WTC11 (cell line): Measurements from ENCODE around the gene CENPB. TPM values are rescaled to one million over a fixed set of nuclear protein-coding genes. Genes with fewer than 3 reads are reported as not detected.
A peak's percentile ranks its signal among the peaks of the same experiment; 100 is the strongest.

Experiments
- ATAC-seq: fragments of 200-7000 bp; cut with Tn5 transposase; 2 replicates; pipeline ENCODE4 v1.10.0; 2021; ENCODE audit warnings: mild to moderate bottlenecking, moderate library complexity
- CTCF ChIA-PET: fragments of 300-600 bp; sonication (Branson Sonifier 250); formaldehyde crosslinking; loops from one replicate; lab custom pipeline; 2021; ENCODE audit warnings: antibody characterized with exemption; lab: Charles Lee
- POLR2A ChIA-PET: fragments of 350-600 bp; sonication (Branson Sonifier 250); formaldehyde crosslinking; loops from one replicate; lab custom pipeline; 2021; ENCODE audit warnings: antibody characterized with exemption; lab: Charles Lee
- DNase-seq: peaks from one replicate; pipeline ENCODE4 v3.0.0; 2021; ENCODE audit warnings: low spot score
- H3K27ac Mint-ChIP-seq: 2 replicates; pipeline ENCODE4 v1.8.0; 2021; ENCODE audit warnings: mixed read lengths
- H3K27me3 Mint-ChIP-seq: 2 replicates; pipeline ENCODE4 v1.8.0; 2021; ENCODE audit warnings: low read depth, mild to moderate bottlenecking, moderate library complexity, mixed read lengths
- H3K36me3 Mint-ChIP-seq: 2 replicates; pipeline ENCODE4 v1.8.0; 2021; ENCODE audit warnings: mixed read lengths
- H3K4me1 Mint-ChIP-seq: 2 replicates; pipeline ENCODE4 v1.8.0; 2022; ENCODE audit warnings: mixed read lengths
- H3K4me3 Mint-ChIP-seq: 2 replicates; pipeline ENCODE4 v1.8.0; 2021; ENCODE audit warnings: mild to moderate bottlenecking, moderate library complexity, mixed read lengths
- H3K9me3 Mint-ChIP-seq: 2 replicates; pipeline ENCODE4 v1.8.0; 2021; ENCODE audit warnings: mixed read lengths
- ATF1 ChIP-seq: sonication (generic); formaldehyde crosslinking; IDR thresholded peaks from 2 replicates; pipeline ENCODE4 v1.8.1; 2023; ENCODE audit warnings: mild to moderate bottlenecking, moderate library complexity, missing genetic modification reagents
- ELF4 ChIP-seq: sonication (generic); formaldehyde crosslinking; IDR thresholded peaks from 2 replicates; pipeline ENCODE4 v1.8.1; 2022; ENCODE audit warnings: low read depth, mild to moderate bottlenecking, moderate library complexity, missing genetic modification reagents
- ETV6 ChIP-seq: sonication (generic); formaldehyde crosslinking; IDR thresholded peaks from 2 replicates; pipeline ENCODE4 v1.8.1; 2022; ENCODE audit warnings: mild to moderate bottlenecking, missing genetic modification reagents
- NR2C2 ChIP-seq: sonication (generic); formaldehyde crosslinking; IDR thresholded peaks from 2 replicates; pipeline ENCODE4 v1.8.0; 2022; ENCODE audit warnings: mild to moderate bottlenecking, missing genetic modification reagents
- OVOL2 ChIP-seq: fragments of 250-450 bp; sonication (Bioruptor Pico); IDR thresholded peaks from 2 replicates; pipeline ENCODE4 v1.9.0; 2021; ENCODE audit warnings: mild to moderate bottlenecking, borderline replicate concordance
- RELA ChIP-seq: sonication (generic); formaldehyde crosslinking; IDR thresholded peaks from 2 replicates; pipeline ENCODE4 v1.8.1; 2022; ENCODE audit warnings: missing genetic modification reagents, mild to moderate bottlenecking, borderline replicate concordance
- SMAD4 ChIP-seq: sonication (generic); formaldehyde crosslinking; IDR thresholded peaks from 2 replicates; pipeline ENCODE4 v1.8.0; 2022; ENCODE audit warnings: mild to moderate bottlenecking, missing genetic modification reagents
- TEAD4 ChIP-seq: sonication (generic); formaldehyde crosslinking; IDR thresholded peaks from 2 replicates; pipeline ENCODE4 v1.8.0; 2022; ENCODE audit warnings: mild to moderate bottlenecking, missing genetic modification reagents
- ZNF138 ChIP-seq: sonication (generic); formaldehyde crosslinking; conservative IDR thresholded peaks from 2 replicates; pipeline ENCODE4 v1.8.1; 2022; ENCODE audit warnings: mild to moderate bottlenecking, moderate library complexity, missing genetic modification reagents
- ZNF263 ChIP-seq: sonication (generic); formaldehyde crosslinking; IDR thresholded peaks from 2 replicates; pipeline ENCODE4 v1.8.1; 2022; ENCODE audit warnings: low read depth, mild to moderate bottlenecking, moderate library complexity, missing genetic modification reagents
- ZNF317 ChIP-seq: sonication (generic); formaldehyde crosslinking; IDR thresholded peaks from 2 replicates; pipeline ENCODE4 v1.8.1; 2023; ENCODE audit warnings: low read depth, mild to moderate bottlenecking, moderate library complexity, missing genetic modification reagents, borderline replicate concordance
- ZNF396 ChIP-seq: fragments of 250-450 bp; sonication (Bioruptor Pico); IDR thresholded peaks from 2 replicates; pipeline ENCODE4 v1.8.0; 2021; ENCODE audit warnings: mild to moderate bottlenecking, moderate library complexity, borderline replicate concordance
- ZNF671 ChIP-seq: fragments of 250-450 bp; sonication (Bioruptor Pico); IDR thresholded peaks from 2 replicates; pipeline ENCODE4 v1.8.0; 2021; ENCODE audit warnings: mild to moderate bottlenecking
- total RNA-seq: library from RNA; stranded (reverse); gene quantifications from 3 replicates; pipeline ENCODE4 v1.2.3, GENCODE V29; 2021
- TF ChIP-seq, protein P1 (sequence below): sonication (generic); formaldehyde crosslinking; conservative IDR thresholded peaks from 2 replicates; pipeline ENCODE4 v1.8.1; 2023; ENCODE audit warnings: mild to moderate bottlenecking, low read depth, missing genetic modification reagents, moderate library complexity
- TF ChIP-seq, protein P2 (sequence below): fragments of 250-450 bp; sonication (Bioruptor Pico); IDR thresholded peaks from 2 replicates; pipeline ENCODE4 v1.9.0; 2021; ENCODE audit warnings: mild to moderate bottlenecking
- TF ChIP-seq, protein P3 (sequence below): sonication (generic); formaldehyde crosslinking; IDR thresholded peaks from 2 replicates; pipeline ENCODE4 v1.8.1; 2023; ENCODE audit warnings: mild to moderate bottlenecking, missing genetic modification reagents
- TF ChIP-seq, protein P4 (sequence below): sonication (generic); formaldehyde crosslinking; IDR thresholded peaks from 2 replicates; pipeline ENCODE4 v1.8.1; 2023; ENCODE audit warnings: mild to moderate bottlenecking, missing genetic modification reagents
- TF ChIP-seq, protein P5 (sequence below): sonication (generic); formaldehyde crosslinking; IDR thresholded peaks from 2 replicates; pipeline ENCODE4 v1.8.1; 2022; ENCODE audit warnings: low read depth, mild to moderate bottlenecking, moderate library complexity, missing genetic modification reagents, borderline replicate concordance
- TF ChIP-seq, protein P6 (sequence below): fragments of 200-600 bp; IDR thresholded peaks from 2 replicates; pipeline ENCODE4 v1.8.0; 2022; ENCODE audit warnings: antibody characterized with exemption

Gene CENPB
- total RNA-seq, 1 experiment from 2014 or later, result 58.7 TPM

DNA sequence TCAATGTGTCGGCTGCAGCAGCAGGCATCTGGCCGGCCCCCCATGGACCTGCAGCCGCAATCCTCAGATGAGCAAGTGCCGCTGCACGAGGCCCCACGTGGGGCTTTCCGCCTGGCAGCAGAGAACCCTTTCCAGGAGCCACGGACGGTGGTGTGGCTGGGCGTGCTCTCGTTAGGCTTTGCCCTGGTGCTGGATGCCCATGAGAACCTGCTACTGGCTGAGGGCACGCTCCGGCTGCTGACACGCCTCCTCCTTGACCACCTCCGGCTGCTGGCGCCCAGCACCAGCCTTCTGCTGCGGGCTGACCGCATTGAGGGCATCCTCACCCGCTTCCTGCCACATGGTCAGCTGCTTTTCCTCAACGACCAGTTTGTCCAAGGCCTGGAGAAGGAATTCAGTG lies 37.3 kb upstream of the CENPB start (continued):
- TF ChIP-seq, protein P1, sequence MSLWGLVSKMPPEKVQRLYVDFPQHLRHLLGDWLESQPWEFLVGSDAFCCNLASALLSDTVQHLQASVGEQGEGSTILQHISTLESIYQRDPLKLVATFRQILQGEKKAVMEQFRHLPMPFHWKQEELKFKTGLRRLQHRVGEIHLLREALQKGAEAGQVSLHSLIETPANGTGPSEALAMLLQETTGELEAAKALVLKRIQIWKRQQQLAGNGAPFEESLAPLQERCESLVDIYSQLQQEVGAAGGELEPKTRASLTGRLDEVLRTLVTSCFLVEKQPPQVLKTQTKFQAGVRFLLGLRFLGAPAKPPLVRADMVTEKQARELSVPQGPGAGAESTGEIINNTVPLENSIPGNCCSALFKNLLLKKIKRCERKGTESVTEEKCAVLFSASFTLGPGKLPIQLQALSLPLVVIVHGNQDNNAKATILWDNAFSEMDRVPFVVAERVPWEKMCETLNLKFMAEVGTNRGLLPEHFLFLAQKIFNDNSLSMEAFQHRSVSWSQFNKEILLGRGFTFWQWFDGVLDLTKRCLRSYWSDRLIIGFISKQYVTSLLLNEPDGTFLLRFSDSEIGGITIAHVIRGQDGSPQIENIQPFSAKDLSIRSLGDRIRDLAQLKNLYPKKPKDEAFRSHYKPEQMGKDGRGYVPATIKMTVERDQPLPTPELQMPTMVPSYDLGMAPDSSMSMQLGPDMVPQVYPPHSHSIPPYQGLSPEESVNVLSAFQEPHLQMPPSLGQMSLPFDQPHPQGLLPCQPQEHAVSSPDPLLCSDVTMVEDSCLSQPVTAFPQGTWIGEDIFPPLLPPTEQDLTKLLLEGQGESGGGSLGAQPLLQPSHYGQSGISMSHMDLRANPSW (CRISPR knock-in tag), result no peak
- TF ChIP-seq, protein P2, sequence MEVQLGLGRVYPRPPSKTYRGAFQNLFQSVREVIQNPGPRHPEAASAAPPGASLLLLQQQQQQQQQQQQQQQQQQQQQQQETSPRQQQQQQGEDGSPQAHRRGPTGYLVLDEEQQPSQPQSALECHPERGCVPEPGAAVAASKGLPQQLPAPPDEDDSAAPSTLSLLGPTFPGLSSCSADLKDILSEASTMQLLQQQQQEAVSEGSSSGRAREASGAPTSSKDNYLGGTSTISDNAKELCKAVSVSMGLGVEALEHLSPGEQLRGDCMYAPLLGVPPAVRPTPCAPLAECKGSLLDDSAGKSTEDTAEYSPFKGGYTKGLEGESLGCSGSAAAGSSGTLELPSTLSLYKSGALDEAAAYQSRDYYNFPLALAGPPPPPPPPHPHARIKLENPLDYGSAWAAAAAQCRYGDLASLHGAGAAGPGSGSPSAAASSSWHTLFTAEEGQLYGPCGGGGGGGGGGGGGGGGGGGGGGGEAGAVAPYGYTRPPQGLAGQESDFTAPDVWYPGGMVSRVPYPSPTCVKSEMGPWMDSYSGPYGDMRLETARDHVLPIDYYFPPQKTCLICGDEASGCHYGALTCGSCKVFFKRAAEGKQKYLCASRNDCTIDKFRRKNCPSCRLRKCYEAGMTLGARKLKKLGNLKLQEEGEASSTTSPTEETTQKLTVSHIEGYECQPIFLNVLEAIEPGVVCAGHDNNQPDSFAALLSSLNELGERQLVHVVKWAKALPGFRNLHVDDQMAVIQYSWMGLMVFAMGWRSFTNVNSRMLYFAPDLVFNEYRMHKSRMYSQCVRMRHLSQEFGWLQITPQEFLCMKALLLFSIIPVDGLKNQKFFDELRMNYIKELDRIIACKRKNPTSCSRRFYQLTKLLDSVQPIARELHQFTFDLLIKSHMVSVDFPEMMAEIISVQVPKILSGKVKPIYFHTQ, result no peak
- TF ChIP-seq NR2C2 (CRISPR knock-in tag) (no peak), ZNF671 (CRISPR knock-in tag) (no peak), OVOL2 (CRISPR knock-in tag) (no peak), SMAD4 (CRISPR knock-in tag) (no peak), ZNF263 (CRISPR knock-in tag) (no peak), RELA (CRISPR knock-in tag) (no peak), TEAD4 (CRISPR knock-in tag) (no peak)
- TF ChIP-seq, protein P3, sequence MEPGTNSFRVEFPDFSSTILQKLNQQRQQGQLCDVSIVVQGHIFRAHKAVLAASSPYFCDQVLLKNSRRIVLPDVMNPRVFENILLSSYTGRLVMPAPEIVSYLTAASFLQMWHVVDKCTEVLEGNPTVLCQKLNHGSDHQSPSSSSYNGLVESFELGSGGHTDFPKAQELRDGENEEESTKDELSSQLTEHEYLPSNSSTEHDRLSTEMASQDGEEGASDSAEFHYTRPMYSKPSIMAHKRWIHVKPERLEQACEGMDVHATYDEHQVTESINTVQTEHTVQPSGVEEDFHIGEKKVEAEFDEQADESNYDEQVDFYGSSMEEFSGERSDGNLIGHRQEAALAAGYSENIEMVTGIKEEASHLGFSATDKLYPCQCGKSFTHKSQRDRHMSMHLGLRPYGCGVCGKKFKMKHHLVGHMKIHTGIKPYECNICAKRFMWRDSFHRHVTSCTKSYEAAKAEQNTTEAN (CRISPR knock-in tag), result no peak

DNA sequence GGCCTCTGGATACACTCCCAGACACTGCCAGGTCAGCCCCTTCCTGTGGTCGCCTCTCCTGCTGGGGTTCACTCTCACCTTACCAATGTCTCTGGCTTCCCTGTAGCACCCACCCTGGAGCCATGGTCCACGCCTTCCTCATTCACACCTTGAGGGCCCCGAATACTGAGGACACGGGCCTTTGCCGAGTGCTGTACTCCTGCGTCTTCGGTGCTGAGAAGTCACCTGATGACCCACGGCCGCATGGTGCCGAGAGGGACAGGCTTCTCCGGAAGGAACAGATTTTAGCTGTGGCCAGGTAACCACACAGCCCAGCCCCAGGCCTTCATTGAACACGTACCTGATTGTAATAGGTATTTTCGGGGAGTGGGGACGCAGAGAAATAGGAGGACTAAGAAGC lies 35.5 kb upstream of the CENPB start:
- Mint-ChIP-seq H3K4me1 (peaks cover 15% of the 10 kb centered on the region), H3K27me3 (no peaks in the 10 kb centered on the region)
- no peak for DNase-seq
- TF ChIP-seq, protein P4, sequence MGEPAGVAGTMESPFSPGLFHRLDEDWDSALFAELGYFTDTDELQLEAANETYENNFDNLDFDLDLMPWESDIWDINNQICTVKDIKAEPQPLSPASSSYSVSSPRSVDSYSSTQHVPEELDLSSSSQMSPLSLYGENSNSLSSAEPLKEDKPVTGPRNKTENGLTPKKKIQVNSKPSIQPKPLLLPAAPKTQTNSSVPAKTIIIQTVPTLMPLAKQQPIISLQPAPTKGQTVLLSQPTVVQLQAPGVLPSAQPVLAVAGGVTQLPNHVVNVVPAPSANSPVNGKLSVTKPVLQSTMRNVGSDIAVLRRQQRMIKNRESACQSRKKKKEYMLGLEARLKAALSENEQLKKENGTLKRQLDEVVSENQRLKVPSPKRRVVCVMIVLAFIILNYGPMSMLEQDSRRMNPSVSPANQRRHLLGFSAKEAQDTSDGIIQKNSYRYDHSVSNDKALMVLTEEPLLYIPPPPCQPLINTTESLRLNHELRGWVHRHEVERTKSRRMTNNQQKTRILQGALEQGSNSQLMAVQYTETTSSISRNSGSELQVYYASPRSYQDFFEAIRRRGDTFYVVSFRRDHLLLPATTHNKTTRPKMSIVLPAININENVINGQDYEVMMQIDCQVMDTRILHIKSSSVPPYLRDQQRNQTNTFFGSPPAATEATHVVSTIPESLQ (CRISPR knock-in tag), result no peak
- TF ChIP-seq ZNF317 (CRISPR knock-in tag) (no peak), NR2C2 (CRISPR knock-in tag) (no peak), ETV6 (CRISPR knock-in tag) (no peak), ELF4 (CRISPR knock-in tag) (no peak), ZNF138 (no peak), ATF1 (CRISPR knock-in tag) (no peak), ZNF396 (CRISPR knock-in tag) (no peak)
- TF ChIP-seq, protein P5, sequence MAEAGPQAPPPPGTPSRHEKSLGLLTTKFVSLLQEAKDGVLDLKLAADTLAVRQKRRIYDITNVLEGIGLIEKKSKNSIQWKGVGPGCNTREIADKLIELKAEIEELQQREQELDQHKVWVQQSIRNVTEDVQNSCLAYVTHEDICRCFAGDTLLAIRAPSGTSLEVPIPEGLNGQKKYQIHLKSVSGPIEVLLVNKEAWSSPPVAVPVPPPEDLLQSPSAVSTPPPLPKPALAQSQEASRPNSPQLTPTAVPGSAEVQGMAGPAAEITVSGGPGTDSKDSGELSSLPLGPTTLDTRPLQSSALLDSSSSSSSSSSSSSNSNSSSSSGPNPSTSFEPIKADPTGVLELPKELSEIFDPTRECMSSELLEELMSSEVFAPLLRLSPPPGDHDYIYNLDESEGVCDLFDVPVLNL (CRISPR knock-in tag), result no peak
- TF ChIP-seq, protein P6, sequence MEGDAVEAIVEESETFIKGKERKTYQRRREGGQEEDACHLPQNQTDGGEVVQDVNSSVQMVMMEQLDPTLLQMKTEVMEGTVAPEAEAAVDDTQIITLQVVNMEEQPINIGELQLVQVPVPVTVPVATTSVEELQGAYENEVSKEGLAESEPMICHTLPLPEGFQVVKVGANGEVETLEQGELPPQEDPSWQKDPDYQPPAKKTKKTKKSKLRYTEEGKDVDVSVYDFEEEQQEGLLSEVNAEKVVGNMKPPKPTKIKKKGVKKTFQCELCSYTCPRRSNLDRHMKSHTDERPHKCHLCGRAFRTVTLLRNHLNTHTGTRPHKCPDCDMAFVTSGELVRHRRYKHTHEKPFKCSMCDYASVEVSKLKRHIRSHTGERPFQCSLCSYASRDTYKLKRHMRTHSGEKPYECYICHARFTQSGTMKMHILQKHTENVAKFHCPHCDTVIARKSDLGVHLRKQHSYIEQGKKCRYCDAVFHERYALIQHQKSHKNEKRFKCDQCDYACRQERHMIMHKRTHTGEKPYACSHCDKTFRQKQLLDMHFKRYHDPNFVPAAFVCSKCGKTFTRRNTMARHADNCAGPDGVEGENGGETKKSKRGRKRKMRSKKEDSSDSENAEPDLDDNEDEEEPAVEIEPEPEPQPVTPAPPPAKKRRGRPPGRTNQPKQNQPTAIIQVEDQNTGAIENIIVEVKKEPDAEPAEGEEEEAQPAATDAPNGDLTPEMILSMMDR, result no peak
- TF ChIP-seq, all 79 proteins: peak for 0
- Mint-ChIP-seq H3K36me3 (no peaks in the 10 kb centered on the region), H3K27ac (peak overlapping the region; percentile 71; the same call in 1 of the 2 replicates), H3K4me3 (peak overlapping the region; percentile 78), H3K9me3 (no peaks in the 10 kb centered on the region)
- POLR2A ChIA-PET, result interaction anchor here (0.6 kb wide), 1 partner anchor 22 kb away, joined by 3 read pairs; no protein-coding TSS in a partner anchor
- no peak for ATAC-seq
- CTCF ChIA-PET, result interaction anchor here (1.6 to 4.0 kb wide), 2 partner anchors 44 to 53 kb away, joined by 4 to 35 read pairs; partner anchors contain the start of gene ADISSP
